Testis (tissue), 2 donors: Measurements from ENCODE around the gene ZNF335.

Experiments
- POLR2A ChIP-seq: fragments of 450-650 bp; IDR thresholded peaks from one replicate; pipeline ENCODE4 v1.6.1; 2017; ENCODE audit warnings: antibody characterized with exemption, mild to moderate bottlenecking, moderate library complexity
- TF ChIP-seq, protein P1 (sequence below), 3 experiments: fragments of 450-650 bp in 2 of 3; fragments of 200-600 bp in 1 of 3; sonication (generic) in 1 of 3; IDR thresholded peaks; one replicate each; pipeline ENCODE4 v1.5.1; 2016 to 2019; ENCODE audit warnings: antibody characterized with exemption in 3 of 3, mild to moderate bottlenecking in 2 of 3, moderate library complexity in 1 of 3

DNA sequence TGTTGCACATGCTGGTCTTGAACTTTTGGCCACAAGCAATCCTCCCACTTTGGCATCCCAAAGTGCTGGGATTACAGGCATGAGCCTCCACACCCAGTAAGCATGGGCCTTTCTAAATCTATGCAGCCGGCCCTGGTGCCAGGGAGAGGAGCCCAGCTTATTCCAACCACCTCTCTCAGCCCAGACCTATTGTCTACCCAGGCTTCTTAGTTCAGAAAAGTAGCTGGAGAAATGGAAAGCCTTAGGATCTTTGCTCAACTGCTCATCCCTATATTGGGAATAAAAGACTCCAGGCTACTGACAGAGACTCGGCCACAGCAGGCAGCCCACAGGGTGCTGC, 45.3 kb downstream of the ZNF335 start:
- TF ChIP-seq, protein P1, sequence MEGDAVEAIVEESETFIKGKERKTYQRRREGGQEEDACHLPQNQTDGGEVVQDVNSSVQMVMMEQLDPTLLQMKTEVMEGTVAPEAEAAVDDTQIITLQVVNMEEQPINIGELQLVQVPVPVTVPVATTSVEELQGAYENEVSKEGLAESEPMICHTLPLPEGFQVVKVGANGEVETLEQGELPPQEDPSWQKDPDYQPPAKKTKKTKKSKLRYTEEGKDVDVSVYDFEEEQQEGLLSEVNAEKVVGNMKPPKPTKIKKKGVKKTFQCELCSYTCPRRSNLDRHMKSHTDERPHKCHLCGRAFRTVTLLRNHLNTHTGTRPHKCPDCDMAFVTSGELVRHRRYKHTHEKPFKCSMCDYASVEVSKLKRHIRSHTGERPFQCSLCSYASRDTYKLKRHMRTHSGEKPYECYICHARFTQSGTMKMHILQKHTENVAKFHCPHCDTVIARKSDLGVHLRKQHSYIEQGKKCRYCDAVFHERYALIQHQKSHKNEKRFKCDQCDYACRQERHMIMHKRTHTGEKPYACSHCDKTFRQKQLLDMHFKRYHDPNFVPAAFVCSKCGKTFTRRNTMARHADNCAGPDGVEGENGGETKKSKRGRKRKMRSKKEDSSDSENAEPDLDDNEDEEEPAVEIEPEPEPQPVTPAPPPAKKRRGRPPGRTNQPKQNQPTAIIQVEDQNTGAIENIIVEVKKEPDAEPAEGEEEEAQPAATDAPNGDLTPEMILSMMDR (IDR thresholded peaks at IDR 0.05) = no peak
- TF ChIP-seq POLR2A = no peak
